Skeletal muscle satellite cell (primary cell): ENCODE data around the gene TWF2.
"Not testable (repeated sequence)": the region's sequence is repeated elsewhere in the genome, so short reads cannot be mapped to it uniquely, and the experiment has no call there.

Experiments
- H3K27me3 ChIP-seq: 2 replicates; pipeline ENCODE4 v1.7.0; 2013; ENCODE audit warnings: low read length; ENCODE audit not compliant: control insufficient read depth, insufficient read depth
- H3K36me3 ChIP-seq: 2 replicates; pipeline ENCODE4 v1.7.0; 2013; ENCODE audit warnings: mild to moderate bottlenecking, control low read depth, low read length; ENCODE audit not compliant: insufficient read depth
- H3K4me1 ChIP-seq: 2 replicates; pipeline ENCODE4 v1.7.0; 2013; ENCODE audit warnings: low read length; ENCODE audit not compliant: control insufficient read depth, insufficient read depth
- H3K4me2 ChIP-seq: 2 replicates; pipeline ENCODE4 v1.7.0; 2013; ENCODE audit warnings: mild to moderate bottlenecking, low read length
- H3K4me3 ChIP-seq: 2 replicates; pipeline ENCODE4 v1.7.0; 2013; ENCODE audit warnings: low read length
- H3K9ac ChIP-seq: 2 replicates; pipeline ENCODE4 v1.7.0; 2013; ENCODE audit warnings: mild to moderate bottlenecking, low read depth, low read length, moderate library complexity
- H3K9me3 ChIP-seq: replicated peaks from 2 replicates; pipeline ENCODE4 v1.7.0; 2013; ENCODE audit warnings: mild to moderate bottlenecking, control low read depth, low read length

TWF2 gene

GRCh38 chr3:52277071-52277964 lies 38.4 kb upstream of the TWF2 start:
- no peaks in the 10 kb centered on the region for H3K9me3 ChIP-seq
- no peaks in the 10 kb centered on the region for H3K27me3 ChIP-seq
- peak overlapping the region; percentile 99 for H3K4me3 ChIP-seq
- peaks cover 16% of the 10 kb centered on the region for H3K36me3 ChIP-seq
- H3K9ac ChIP-seq = peak overlapping the region; percentile 97
- H3K4me2 ChIP-seq = peak overlapping the region; percentile 89
- H3K4me1 ChIP-seq = peaks cover 31% of the 10 kb centered on the region

GRCh38 chr3:52274781-52275180 lies 35.8 kb upstream of the TWF2 start:
- H3K4me2 ChIP-seq, H3K9me3 ChIP-seq, H3K27me3 ChIP-seq, H3K4me3 ChIP-seq, H3K9ac ChIP-seq: not testable (repeated sequence)
- Histone ChIP-seq H3K36me3 (peaks cover 30% of the 10 kb centered on the region), H3K4me1 (peaks cover 34% of the 10 kb centered on the region)

GRCh38 chr3:52272831-52273230 lies 33.9 kb upstream of the TWF2 start:
- Histone ChIP-seq H3K9ac (no peak overlapping the region), H3K4me3 (no peak overlapping the region), H3K4me2 (no peak overlapping the region), H3K27me3 (no peaks in the 10 kb centered on the region), H3K9me3 (no peaks in the 10 kb centered on the region), H3K4me1 (peaks cover 26% of the 10 kb centered on the region), H3K36me3 (peaks cover 43% of the 10 kb centered on the region)

GRCh38 chr3:52272172-52272571 lies 33.2 kb upstream of the TWF2 start:
- H3K4me2 ChIP-seq, H3K9ac ChIP-seq, H3K9me3 ChIP-seq, H3K4me3 ChIP-seq, H3K27me3 ChIP-seq: not testable (repeated sequence)
- Histone ChIP-seq H3K4me1 (peaks cover 26% of the 10 kb centered on the region), H3K36me3 (peaks cover 50% of the 10 kb centered on the region)

- peaks cover 20% of the 10 kb centered on the region for H3K4me1 ChIP-seq
- no peak overlapping the region for H3K9ac ChIP-seq
- no peak overlapping the region for H3K4me2 ChIP-seq
- H3K27me3 ChIP-seq = no peaks in the 10 kb centered on the region
- H3K36me3 ChIP-seq = peaks cover 65% of the 10 kb centered on the region
- H3K9me3 ChIP-seq = no peaks in the 10 kb centered on the region
- H3K4me3 ChIP-seq = no peak overlapping the region
Observed at GRCh38 chr3:52270252-52270754, 31.3 kb upstream of the TWF2 start.

- Histone ChIP-seq H3K9ac (no peak overlapping the region), H3K4me1 (peaks cover 19% of the 10 kb centered on the region), H3K36me3 (peaks cover 67% of the 10 kb centered on the region), H3K4me3 (no peak overlapping the region), H3K4me2 (no peak overlapping the region), H3K27me3 (no peaks in the 10 kb centered on the region), H3K9me3 (no peaks in the 10 kb centered on the region)
Observed at GRCh38 chr3:52269776-52270175, 30.8 kb upstream of the TWF2 start.

- Histone ChIP-seq H3K4me3 (no peak overlapping the region), H3K36me3 (peaks cover 74% of the 10 kb centered on the region), H3K4me1 (peaks cover 12% of the 10 kb centered on the region), H3K27me3 (no peaks in the 10 kb centered on the region), H3K9ac (no peak overlapping the region), H3K9me3 (no peaks in the 10 kb centered on the region), H3K4me2 (no peak overlapping the region)
Observed at GRCh38 chr3:52268036-52268435, 29.1 kb upstream of the TWF2 start.

GRCh38 chr3:52265387-52265786 lies 26.4 kb upstream of the TWF2 start:
- peaks cover 3% of the 10 kb centered on the region for H3K4me1 ChIP-seq
- peaks cover 81% of the 10 kb centered on the region for H3K36me3 ChIP-seq
- H3K4me2 ChIP-seq = no peak overlapping the region
- no peak overlapping the region for H3K4me3 ChIP-seq
- no peaks in the 10 kb centered on the region for H3K9me3 ChIP-seq
- H3K27me3 ChIP-seq = no peaks in the 10 kb centered on the region
- H3K9ac ChIP-seq = no peak overlapping the region

- no peak overlapping the region for H3K9ac ChIP-seq
- H3K4me1 ChIP-seq = no peaks in the 10 kb centered on the region
- no peaks in the 10 kb centered on the region for H3K27me3 ChIP-seq
- H3K4me2 ChIP-seq = no peak overlapping the region
- no peak overlapping the region for H3K4me3 ChIP-seq
- H3K36me3 ChIP-seq = peaks cover 87% of the 10 kb centered on the region
- H3K9me3 ChIP-seq = no peaks in the 10 kb centered on the region
Observed at GRCh38 chr3:52262447-52262846, 23.5 kb upstream of the TWF2 start.

GRCh38 chr3:52259448-52259847 lies 20.5 kb upstream of the TWF2 start:
- H3K4me2 ChIP-seq = no peak overlapping the region
- H3K36me3 ChIP-seq = peaks cover 87% of the 10 kb centered on the region
- no peaks in the 10 kb centered on the region for H3K9me3 ChIP-seq
- no peaks in the 10 kb centered on the region for H3K4me1 ChIP-seq
- H3K4me3 ChIP-seq = no peak overlapping the region
- H3K9ac ChIP-seq = no peak overlapping the region
- H3K27me3 ChIP-seq = no peaks in the 10 kb centered on the region

GRCh38 chr3:52259035-52259434 lies 20.1 kb upstream of the TWF2 start:
- no peaks in the 10 kb centered on the region for H3K9me3 ChIP-seq
- no peaks in the 10 kb centered on the region for H3K27me3 ChIP-seq
- no peak overlapping the region for H3K4me3 ChIP-seq
- H3K9ac ChIP-seq = no peak overlapping the region
- no peak overlapping the region for H3K4me2 ChIP-seq
- peaks cover 2% of the 10 kb centered on the region for H3K4me1 ChIP-seq
- peaks cover 85% of the 10 kb centered on the region for H3K36me3 ChIP-seq

GRCh38 chr3:52257911-52258310 lies 19.0 kb upstream of the TWF2 start:
- Histone ChIP-seq H3K4me3 (no peak overlapping the region), H3K27me3 (no peaks in the 10 kb centered on the region), H3K36me3 (peaks cover 88% of the 10 kb centered on the region), H3K9me3 (no peaks in the 10 kb centered on the region), H3K9ac (no peak overlapping the region), H3K4me1 (peaks cover 12% of the 10 kb centered on the region), H3K4me2 (no peak overlapping the region)
